Stimulated activated CD4-positive, alpha-beta T cell treated with anti-CD3 and anti-CD28 coated beads, TNF-alpha, amount 100 ng/mL, for 24 hours (primary cell): ENCODE results near the gene RANBP10.
"Not testable (repeated sequence)": the region's sequence is repeated elsewhere in the genome, so short reads cannot be mapped to it uniquely, and the experiment has no call there.

Experiments used
- DNase-seq, 3 experiments: peaks; one replicate each; pipeline ENCODE4 v3.0.0-alpha.2; 2020; ENCODE audit warnings: low read depth in 3 of 3

The RANBP10 gene

GRCh38 chr16:67716097-67716496, 90.3 kb downstream of the RANBP10 start:
- DNase-seq, result no peak

GRCh38 chr16:67714522-67714921, 91.8 kb downstream of the RANBP10 start:
- DNase-seq, result no peak

GRCh38 chr16:67713647-67714273, 92.6 kb downstream of the RANBP10 start:
- no peak for DNase-seq

GRCh38 chr16:67710607-67711006, 95.8 kb downstream of the RANBP10 start:
- DNase-seq, result no peak

GRCh38 chr16:67709050-67709449, 97.3 kb downstream of the RANBP10 start:
- no peak for DNase-seq

- DNase-seq, result no peak
These were observed 98.0 kb downstream of the RANBP10 start for GRCh38 chr16:67708368-67708771.

GRCh38 chr16:67707790-67708189, 98.6 kb downstream of the RANBP10 start:
- no peak for DNase-seq

GRCh38 chr16:67707210-67707609, 99.2 kb downstream of the RANBP10 start:
- DNase-seq, result no peak

- DNase-seq, result no peak
These were observed 102.2 kb downstream of the RANBP10 start for GRCh38 chr16:67704110-67704509.

- DNase-seq, result no peak
These were observed 102.7 kb downstream of the RANBP10 start for GRCh38 chr16:67703626-67704025.

- no peak for DNase-seq
These were observed 104.2 kb downstream of the RANBP10 start for GRCh38 chr16:67702130-67702529.

- DNase-seq, result no peak
These were observed 104.9 kb downstream of the RANBP10 start for GRCh38 chr16:67701420-67701819.

- no peak for DNase-seq
These were observed 107.1 kb downstream of the RANBP10 start for GRCh38 chr16:67699265-67699664.

GRCh38 chr16:67697422-67698185, 108.8 kb downstream of the RANBP10 start:
- DNase-seq, result no peak

- DNase-seq, result no peak
These were observed 111.7 kb downstream of the RANBP10 start for GRCh38 chr16:67694611-67695010.

GRCh38 chr16:67693517-67694285, 112.7 kb downstream of the RANBP10 start:
- DNase-seq, result not testable (repeated sequence)

GRCh38 chr16:67685388-67686112, 120.8 kb downstream of the RANBP10 start:
- DNase-seq, result no peak

GRCh38 chr16:67683767-67684166, 122.6 kb downstream of the RANBP10 start:
- no peak for DNase-seq

GRCh38 chr16:67679935-67680897, 126.1 kb downstream of the RANBP10 start:
- no peak for DNase-seq

- no peak for DNase-seq
These were observed 127.9 kb downstream of the RANBP10 start for GRCh38 chr16:67678354-67679023.
